ENCODE data around the gene POLR2H.
A peak's percentile ranks its signal among the peaks of the same experiment; 100 is the strongest.

POLR2H gene

GRCh38 chr3:184353546-184353941 lies 8.0 kb upstream of the POLR2H start:
- DNase-seq: no peak

- DNase-seq: peak; percentile 53
These were observed 7.3 kb upstream of the POLR2H start for GRCh38 chr3:184354121-184354728.

GRCh38 chr3:184354754-184355153 lies 6.8 kb upstream of the POLR2H start:
- DNase-seq: no peak

- no peak for DNase-seq
These were observed 6.1 kb upstream of the POLR2H start for GRCh38 chr3:184355261-184356040.

GRCh38 chr3:184357248-184358123 lies 4.0 kb upstream of the POLR2H start:
- DNase-seq: no peak

- DNase-seq: no peak
These were observed 3.3 kb upstream of the POLR2H start for GRCh38 chr3:184358124-184358767.

- DNase-seq: no peak
These were observed 2.6 kb upstream of the POLR2H start for GRCh38 chr3:184358921-184359350.

- no peak for DNase-seq
These were observed 1.9 kb upstream of the POLR2H start for GRCh38 chr3:184359610-184360009.

GRCh38 chr3:184360070-184360928 lies 1.2 kb upstream of the POLR2H start:
- DNase-seq: no peak

- DNase-seq: peak; percentile 41
These were observed 480 bp upstream of the POLR2H start for GRCh38 chr3:184360929-184361531.

- DNase-seq: peak; percentile 89
These were observed 590 bp downstream of the POLR2H start for GRCh38 chr3:184361932-184362667.

GRCh38 chr3:184362668-184363546 lies 1.4 kb downstream of the POLR2H start:
- DNase-seq: peak; percentile 98

GRCh38 chr3:184366619-184367289 lies 5.2 kb downstream of the POLR2H start:
- DNase-seq: peak; percentile 53

- DNase-seq: no peak
These were observed 6.6 kb downstream of the POLR2H start for GRCh38 chr3:184368116-184368515.

GRCh38 chr3:184368586-184369183 lies 7.2 kb downstream of the POLR2H start:
- DNase-seq: no peak

GRCh38 chr3:184371570-184372018 lies 10.1 kb downstream of the POLR2H start:
- peak; percentile 96 for DNase-seq

GRCh38 chr3:184372296-184372821 lies 10.8 kb downstream of the POLR2H start:
- no peak for DNase-seq

- DNase-seq: no peak
These were observed 11.4 kb downstream of the POLR2H start for GRCh38 chr3:184372911-184373310.

All from DMS53 (cell line).